Endothelial cell of umbilical vein (primary cell): Measurements from ENCODE around the gene ZBTB26. TPM values are rescaled to one million over a fixed set of nuclear protein-coding genes. Genes with fewer than 3 reads are reported as not detected.

ENCODE experiments used
- BruUV-seq: library from RNA; stranded (reverse); fragments of 400-500 nt; replicated peaks from 2 replicates; lab custom pipeline; 2021; lab: Mats Ljungman, UMichigan
- CTCF ChIA-PET: fragments of 300-600, 350-600 bp; sonication (Branson Sonifier 250); formaldehyde crosslinking; loops from one replicate; lab custom pipeline; 2021; ENCODE audit warnings: antibody characterized with exemption, inconsistent platforms; lab: Charles Lee
- POLR2A ChIA-PET: fragments of 300-600, 350-600 bp; sonication (Branson Sonifier 250); formaldehyde crosslinking; loops from one replicate; lab custom pipeline; 2021; ENCODE audit warnings: antibody characterized with exemption, inconsistent platforms; lab: Charles Lee
- DNase-seq: peaks from one replicate; pipeline ENCODE4 v3.0.0-alpha.2; 2011; ENCODE audit warnings: low read depth, low spot score
- FAIRE-seq: peaks from 2 replicates; lab custom pipeline; 2011; peaks lifted over from hg19 to GRCh38; lab: Jason Lieb, UNC
- H2AFZ ChIP-seq: 2 replicates; pipeline ENCODE4 v1.6.0; 2012; ENCODE audit warnings: low read depth, low read length, control low read depth, inconsistent platforms
- H3K27ac ChIP-seq: 2 replicates; pipeline ENCODE4 v1.5.1; 2011; ENCODE audit warnings: low read depth, mild to moderate bottlenecking, control low read depth, low read length, moderate library complexity; ENCODE audit not compliant: insufficient read depth
- H3K27me3 ChIP-seq, 2 experiments: 2 replicates each; pipeline versions ENCODE4 v1.6.0 to v1.6.1; 2011; ENCODE audit warnings: low read length in 2 of 2, mixed read lengths in 1 of 2; ENCODE audit not compliant: control insufficient read depth in 2 of 2, insufficient read depth in 2 of 2
- H3K36me3 ChIP-seq, 2 experiments: 2 replicates in 1 of 2; 3 replicates in 1 of 2; pipeline ENCODE4 v1.5.1; 2011; ENCODE audit warnings: low read length in 2 of 2, mild to moderate bottlenecking in 1 of 2, moderate library complexity in 1 of 2; ENCODE audit not compliant: control insufficient read depth in 2 of 2, insufficient read depth in 2 of 2; ENCODE audit errors: extremely low read depth in 1 of 2
- H3K4me1 ChIP-seq: 3 replicates; pipeline ENCODE4 v1.5.1; 2011; ENCODE audit warnings: mild to moderate bottlenecking, low read length; ENCODE audit not compliant: control insufficient read depth, insufficient read depth; ENCODE audit errors: extremely low read depth
- H3K4me2 ChIP-seq: 2 replicates; pipeline ENCODE4 v1.6.1; 2011; ENCODE audit warnings: low read length, control low read depth, mixed read lengths; ENCODE audit not compliant: insufficient read depth
- H3K4me3 ChIP-seq, 3 experiments: fragments of 200-600 bp in 1 of 3; sonication (generic), shearing (Covaris generic) in 1 of 3; replicated peaks in 1 of 3; 2 replicates each; pipeline ENCODE4 v1.5.1; 2011 to 2016; ENCODE audit warnings: control low read depth in 3 of 3, low read length in 3 of 3, mild to moderate bottlenecking in 2 of 3, inconsistent platforms in 1 of 3, low read depth in 1 of 3, moderate library complexity in 1 of 3; ENCODE audit not compliant: insufficient read depth in 1 of 3
- H3K79me2 ChIP-seq: 2 replicates; pipeline ENCODE4 v1.6.0; 2012; ENCODE audit warnings: low read length, inconsistent platforms; ENCODE audit not compliant: control insufficient read depth, insufficient read depth
- H3K9ac ChIP-seq: replicated peaks from 2 replicates; pipeline ENCODE3; 2011; ENCODE audit warnings: low read length, control low read depth; ENCODE audit not compliant: insufficient read depth; ENCODE audit errors: extremely low read depth
- H3K9me1 ChIP-seq: replicated peaks from 3 replicates; pipeline ENCODE4 v1.6.0; 2011; ENCODE audit warnings: mild to moderate bottlenecking, low read length; ENCODE audit not compliant: control insufficient read depth, insufficient read depth; ENCODE audit errors: extremely low read depth
- H3K9me3 ChIP-seq: replicated peaks from 2 replicates; pipeline ENCODE4 v1.5.1; 2012; ENCODE audit warnings: low read length, inconsistent platforms; ENCODE audit not compliant: control insufficient read depth, insufficient read depth
- H4K20me1 ChIP-seq: replicated peaks from 2 replicates; pipeline ENCODE3; 2011; ENCODE audit warnings: mild to moderate bottlenecking, low read length; ENCODE audit not compliant: control insufficient read depth, insufficient read depth; ENCODE audit errors: extremely low read depth
- EZH2 ChIP-seq: IDR thresholded peaks from 2 replicates; pipeline ENCODE4 v1.6.1; 2012; ENCODE audit warnings: borderline replicate concordance, low read depth, mild to moderate bottlenecking, moderate library complexity, low read length, inconsistent platforms; ENCODE audit not compliant: severe bottlenecking
- FOS ChIP-seq: IDR thresholded peaks from 2 replicates; pipeline ENCODE4 v1.6.1; 2011; ENCODE audit warnings: mild to moderate bottlenecking, low read length, moderate library complexity, borderline replicate concordance; ENCODE audit not compliant: insufficient read depth
- GATA2 ChIP-seq: IDR thresholded peaks from 2 replicates; pipeline ENCODE4 v1.7.0; 2011; ENCODE audit warnings: low read depth, mild to moderate bottlenecking, moderate library complexity, mixed read lengths, low read length; ENCODE audit not compliant: insufficient read length, insufficient read depth
- JUN ChIP-seq: IDR thresholded peaks from 2 replicates; pipeline ENCODE4 v1.6.1; 2011; ENCODE audit warnings: borderline replicate concordance, low read depth; ENCODE audit not compliant: insufficient read length, insufficient read depth
- MYC ChIP-seq: IDR thresholded peaks from one replicate; pipeline ENCODE4 v1.6.1; 2011; ENCODE audit warnings: mild to moderate bottlenecking, low read depth, low read length
- POLR2A ChIP-seq: IDR thresholded peaks from 2 replicates; pipeline ENCODE4 v1.6.1; 2012; ENCODE audit warnings: low read depth, mild to moderate bottlenecking, control low read depth, low read length
- POLR2AphosphoS5 ChIP-seq: IDR thresholded peaks from 2 replicates; pipeline ENCODE4 v1.6.1; 2012; ENCODE audit warnings: low read depth, mild to moderate bottlenecking, control low read depth, low read length, moderate library complexity; ENCODE audit not compliant: insufficient read depth
- dilution Hi-C: fragments of 300-500 bp; cut with MboI; formaldehyde crosslinking; loops from one replicate; pipeline ENCODE4 v1.15.0; 2019; ENCODE audit warnings: low sequenced_read_pairs; ENCODE audit not compliant: extremely low pct_ligation_motif_present
- intact Hi-C: fragments of 100-400 bp; cut with micrococcal nuclease; formaldehyde crosslinking; loops from one replicate; pipeline ENCODE4 v1.10.0; 2022
- polyA plus RNA-seq, 4 experiments: library from polyadenylated mRNA; depleted of rRNA in 3 of 4; stranded (reverse) in 3 of 4; unstranded in 1 of 4; fragments of >200 nt; gene quantifications; 2 replicates each; pipeline versions ENCODE4 v1.2.1 to v1.2.3, GENCODE V29; 2011 to 2012; ENCODE audit warnings: missing spikeins in 1 of 4
- total RNA-seq: library from RNA; stranded (reverse); gene quantifications from 2 replicates; pipeline ENCODE4 v1.2.3, GENCODE V29; 2021
- TF ChIP-seq, protein P1 (sequence below), 2 donors: IDR thresholded peaks; 1 replicate in 1 of 2; 2 replicates in 1 of 2; pipeline ENCODE4 v1.5.1; 2011; ENCODE audit warnings: low read length in 2 of 2, mild to moderate bottlenecking in 2 of 2, moderate library complexity in 2 of 2, control low read depth in 1 of 2, inconsistent platforms in 1 of 2, low read depth in 1 of 2; ENCODE audit not compliant: insufficient read depth in 1 of 2; ENCODE audit errors: extremely low read depth in 1 of 2
- TF ChIP-seq, protein P2 (sequence below): IDR thresholded peaks from 2 replicates; pipeline ENCODE4 v1.6.1; 2011; ENCODE audit not compliant: insufficient read depth, insufficient read length

ZBTB26 gene
- total and polyA plus RNA-seq, 2 donors (not counting 3 experiments of a cell fraction or from before 2014, with no cell fraction given): 2.6 to 5.0 TPM

DNA sequence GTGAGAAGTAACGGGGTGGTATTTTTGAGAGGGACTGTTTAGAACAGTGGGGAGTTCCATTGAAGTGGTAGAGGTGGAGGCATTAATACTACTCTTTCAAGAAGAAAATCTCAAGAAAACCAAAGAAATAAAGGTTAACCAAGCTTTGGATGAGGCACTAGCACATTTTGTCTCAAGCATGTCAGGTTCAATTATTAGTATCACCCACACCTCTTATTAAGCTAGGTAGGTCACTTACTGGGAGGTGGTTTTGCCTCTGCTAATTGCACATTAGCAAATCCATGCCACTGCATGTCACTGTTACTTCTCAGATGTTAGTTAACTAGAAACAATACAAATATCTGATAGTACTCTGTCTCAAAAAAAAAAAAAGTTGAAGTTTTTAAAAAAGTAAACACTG, 19.7 kb upstream of the ZBTB26 start:
- Histone ChIP-seq H4K20me1 (peaks cover 5% of the 10 kb centered on the region), H3K9me1 (no peaks in the 10 kb centered on the region), H3K9me3 (no peaks in the 10 kb centered on the region), H3K9ac (no peak overlapping the region), H3K4me1 (peaks cover 36% of the 10 kb centered on the region), H3K36me3 (no peaks in the 10 kb centered on the region), H3K27me3 (no peaks in the 10 kb centered on the region), H3K4me2 (no peak overlapping the region), H3K4me3 (no peak overlapping the region), H3K79me2 (peaks cover 56% of the 10 kb centered on the region), H3K27ac (no peak overlapping the region), H2AFZ (no peak overlapping the region)
- no TSS peak for BruUV-seq
- POLR2A ChIA-PET: interaction anchor here (1.1 kb wide), 1 partner anchor 10 kb away, joined by 4 read pairs; the partner anchor contains the start of gene RABGAP1
- TF ChIP-seq EZH2: no peak
- TF ChIP-seq, protein P1, sequence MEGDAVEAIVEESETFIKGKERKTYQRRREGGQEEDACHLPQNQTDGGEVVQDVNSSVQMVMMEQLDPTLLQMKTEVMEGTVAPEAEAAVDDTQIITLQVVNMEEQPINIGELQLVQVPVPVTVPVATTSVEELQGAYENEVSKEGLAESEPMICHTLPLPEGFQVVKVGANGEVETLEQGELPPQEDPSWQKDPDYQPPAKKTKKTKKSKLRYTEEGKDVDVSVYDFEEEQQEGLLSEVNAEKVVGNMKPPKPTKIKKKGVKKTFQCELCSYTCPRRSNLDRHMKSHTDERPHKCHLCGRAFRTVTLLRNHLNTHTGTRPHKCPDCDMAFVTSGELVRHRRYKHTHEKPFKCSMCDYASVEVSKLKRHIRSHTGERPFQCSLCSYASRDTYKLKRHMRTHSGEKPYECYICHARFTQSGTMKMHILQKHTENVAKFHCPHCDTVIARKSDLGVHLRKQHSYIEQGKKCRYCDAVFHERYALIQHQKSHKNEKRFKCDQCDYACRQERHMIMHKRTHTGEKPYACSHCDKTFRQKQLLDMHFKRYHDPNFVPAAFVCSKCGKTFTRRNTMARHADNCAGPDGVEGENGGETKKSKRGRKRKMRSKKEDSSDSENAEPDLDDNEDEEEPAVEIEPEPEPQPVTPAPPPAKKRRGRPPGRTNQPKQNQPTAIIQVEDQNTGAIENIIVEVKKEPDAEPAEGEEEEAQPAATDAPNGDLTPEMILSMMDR (IDR thresholded peaks at IDR 0.05; ENCODE audit: extremely low read depth in 1 of 2, insufficient read depth in 1 of 2, low read depth in 1 of 2, low read length in 2 of 2): no peak
- TF ChIP-seq POLR2AphosphoS5: no peak
- TF ChIP-seq GATA2: no peak
- TF ChIP-seq JUN: no peak
- TF ChIP-seq, protein P2, sequence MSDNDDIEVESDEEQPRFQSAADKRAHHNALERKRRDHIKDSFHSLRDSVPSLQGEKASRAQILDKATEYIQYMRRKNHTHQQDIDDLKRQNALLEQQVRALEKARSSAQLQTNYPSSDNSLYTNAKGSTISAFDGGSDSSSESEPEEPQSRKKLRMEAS: no peak
- no peak for TF ChIP-seq POLR2A
- TF ChIP-seq FOS: no peak
- no peak for TF ChIP-seq MYC
- intact Hi-C loops (no loop called here), dilution Hi-C loops (no loop called here)
- DNase-seq (no peak), FAIRE-seq (no peak)
- CTCF ChIA-PET: no interaction called here
